Measurements from ENCODE around the gene CYP24A1.

The CYP24A1 gene

GRCh38 chr20:54218470-54218869 is 44.7 kb upstream of the CYP24A1 start:
- DNase-seq (ENCODE audit: low read depth): no peak
- no peak for TF ChIP-seq CTCF (IDR thresholded peaks at IDR 0.05; ENCODE audit: low read depth, low read length, missing control alignments)
- in situ Hi-C loops (cut with HindIII; ENCODE audit: low sequenced_read_pairs): loop anchor here (5.0 kb wide), 1 partner anchor 39 kb away; no protein-coding TSS in a partner anchor
- H3K4me3 ChIP-seq (ENCODE audit: low read depth, low read length): no peak overlapping the region

- H3K4me3 ChIP-seq (ENCODE audit: low read depth, low read length): no peak overlapping the region
- in situ Hi-C loops (cut with HindIII; ENCODE audit: low sequenced_read_pairs): loop anchor here (5.0 kb wide), 1 partner anchor 40 kb away; no protein-coding TSS in a partner anchor
- TF ChIP-seq CTCF (IDR thresholded peaks at IDR 0.05; ENCODE audit: low read depth, low read length, missing control alignments): no peak
- DNase-seq (ENCODE audit: low read depth): no peak
Observed at GRCh38 chr20:54217762-54218161, 44.0 kb upstream of the CYP24A1 start.

GRCh38 chr20:54215157-54215789 is 41.5 kb upstream of the CYP24A1 start:
- no peak overlapping the region for H3K4me3 ChIP-seq (ENCODE audit: low read depth, low read length)
- no peak for TF ChIP-seq CTCF (IDR thresholded peaks at IDR 0.05; ENCODE audit: low read depth, low read length, missing control alignments)
- in situ Hi-C loops (cut with HindIII; ENCODE audit: low sequenced_read_pairs): loop anchor here (5.0 kb wide), 1 partner anchor 42 kb away; no protein-coding TSS in a partner anchor
- DNase-seq (ENCODE audit: low read depth): no peak

- in situ Hi-C loops (cut with HindIII; ENCODE audit: low sequenced_read_pairs): no loop called here
- no peak for TF ChIP-seq CTCF (IDR thresholded peaks at IDR 0.05; ENCODE audit: low read depth, low read length, missing control alignments)
- no peak for DNase-seq (ENCODE audit: low read depth)
- no peak overlapping the region for H3K4me3 ChIP-seq (ENCODE audit: low read depth, low read length)
Observed at GRCh38 chr20:54214566-54214965, 40.8 kb upstream of the CYP24A1 start.

- DNase-seq (ENCODE audit: low read depth): no peak
- no peak for TF ChIP-seq CTCF (IDR thresholded peaks at IDR 0.05; ENCODE audit: low read depth, low read length, missing control alignments)
- in situ Hi-C loops (cut with HindIII; ENCODE audit: low sequenced_read_pairs): no loop called here
Observed at GRCh38 chr20:54212871-54213270, 39.1 kb upstream of the CYP24A1 start.

GRCh38 chr20:54212226-54212625 is 38.4 kb upstream of the CYP24A1 start:
- no peak for TF ChIP-seq CTCF (IDR thresholded peaks at IDR 0.05; ENCODE audit: low read depth, low read length, missing control alignments)
- in situ Hi-C loops (cut with HindIII; ENCODE audit: low sequenced_read_pairs): no loop called here
- DNase-seq (ENCODE audit: low read depth): peak; percentile 81
- no peak overlapping the region for H3K4me3 ChIP-seq (ENCODE audit: low read depth, low read length)

More at GRCh38 chr20:54212871-54213270, 39.1 kb upstream of the CYP24A1 start:
- no peak overlapping the region for H3K4me3 ChIP-seq (ENCODE audit: low read depth, low read length)

Data from astrocyte of the cerebellum (primary cell).